Hepatocyte (in vitro differentiated cells): ENCODE results near the gene PLEKHA5. TPM values are rescaled to one million over a fixed set of nuclear protein-coding genes. Genes with fewer than 3 reads are reported as not detected.

Experiments
- DNase-seq: peaks from one replicate; pipeline ENCODE4 v3.0.0-alpha.2; 2016; ENCODE audit warnings: low spot score
- H2AFZ ChIP-seq: fragments of 200-600 bp; sonication (generic); 2 replicates; pipeline ENCODE4 v1.6.0; 2016; ENCODE audit warnings: antibody characterized with exemption, mild to moderate bottlenecking
- H3K27ac ChIP-seq: fragments of 200-600 bp; sonication (generic); 2 replicates; pipeline ENCODE4 v1.5.1; 2016; ENCODE audit warnings: mild to moderate bottlenecking
- H3K27me3 ChIP-seq: fragments of 200-600 bp; sonication (generic); 2 replicates; pipeline ENCODE4 v1.6.1; 2016
- H3K36me3 ChIP-seq: fragments of 200-600 bp; sonication (generic); replicated peaks from 2 replicates; pipeline ENCODE4 v1.5.1; 2016; ENCODE audit warnings: low read depth; ENCODE audit not compliant: insufficient read depth
- H3K4me1 ChIP-seq: fragments of 200-600 bp; sonication (generic); 2 replicates; pipeline ENCODE4 v1.5.1; 2016; ENCODE audit warnings: mild to moderate bottlenecking, moderate library complexity; ENCODE audit not compliant: insufficient read depth
- H3K4me2 ChIP-seq: fragments of 200-600 bp; sonication (generic); 2 replicates; pipeline ENCODE4 v1.6.0; 2016
- H3K4me3 ChIP-seq: fragments of 200-600 bp; sonication (generic); 2 replicates; pipeline ENCODE4 v1.5.1; 2016; ENCODE audit warnings: mild to moderate bottlenecking
- H3K79me2 ChIP-seq: fragments of 200-600 bp; sonication (generic); 2 replicates; pipeline ENCODE4 v1.6.0; 2017; ENCODE audit warnings: mild to moderate bottlenecking
- H3K9me2 ChIP-seq: fragments of 200-600 bp; sonication (generic); replicated peaks from 2 replicates; pipeline ENCODE4 v1.6.0; 2017; ENCODE audit warnings: mild to moderate bottlenecking; ENCODE audit not compliant: insufficient read depth
- H3K9me3 ChIP-seq: fragments of 200-600 bp; sonication (generic); 2 replicates; pipeline ENCODE4 v1.5.1; 2016; ENCODE audit warnings: low read depth, mild to moderate bottlenecking
- H4K20me1 ChIP-seq: fragments of 200-600 bp; sonication (generic); 2 replicates; pipeline ENCODE4 v1.6.0; 2016; ENCODE audit warnings: mild to moderate bottlenecking; ENCODE audit not compliant: insufficient read depth, poor library complexity, severe bottlenecking
- CTCF ChIP-seq: fragments of 200-600 bp; sonication (generic); IDR thresholded peaks from 2 replicates; pipeline ENCODE4 v1.5.1; 2016; ENCODE audit warnings: antibody characterized with exemption, mild to moderate bottlenecking; ENCODE audit not compliant: poor library complexity
- EZH2 ChIP-seq: fragments of 200-600 bp; sonication (generic); IDR thresholded peaks from 2 replicates; pipeline ENCODE4 v1.6.1; 2016; ENCODE audit warnings: antibody characterized with exemption, mild to moderate bottlenecking, borderline replicate concordance
- EZH2phosphoT487 ChIP-seq: fragments of 200-600 bp; sonication (generic); IDR thresholded peaks from one replicate; pipeline ENCODE4 v1.6.1; 2018; ENCODE audit warnings: antibody characterized with exemption, mild to moderate bottlenecking, low read depth, moderate library complexity; ENCODE audit not compliant: unreplicated experiment, severe bottlenecking
- WGBS: methylation state at CpG from one replicate; pipeline ENCODE4 v1.1.6; 2016; ENCODE audit warnings: low lambda C conversion rate; ENCODE audit errors: missing lambda C conversion rate; 5-methylcytosine and 5-hydroxymethylcytosine counted together
- polyA plus RNA-seq: library from polyadenylated mRNA; unstranded; fragments of >200 nt; fragmentation: Nextera tagmentation; extraction: Ambion mirVana; gene quantifications from 2 replicates; pipeline ENCODE4 v1.2.1, GENCODE V29; 2016
- total RNA-seq: library from RNA; depleted of rRNA; stranded (reverse); fragments of >200 nt; gene quantifications from 2 replicates; pipeline ENCODE4 v1.2.3, GENCODE V29; 2014

Gene PLEKHA5
- total and polyA plus RNA-seq, 2 experiments from 2014 or later: 32.2 to 39.6 TPM

GRCh38 chr12:19105463-19105862 is 24.1 kb upstream of the PLEKHA5 start:
- no peak overlapping the region for H3K4me3 ChIP-seq
- no peak for TF ChIP-seq CTCF
- no peak for TF ChIP-seq EZH2phosphoT487
- no peak for TF ChIP-seq EZH2
- DNase-seq: no peak
- no peaks in the 10 kb centered on the region for H3K4me1 ChIP-seq
- H3K27ac ChIP-seq: no peak overlapping the region
- H2AFZ ChIP-seq: no peak overlapping the region
- H3K27me3 ChIP-seq: no peaks in the 10 kb centered on the region
- H3K4me2 ChIP-seq: no peak overlapping the region
- no peaks in the 10 kb centered on the region for H3K36me3 ChIP-seq
- no peaks in the 10 kb centered on the region for H4K20me1 ChIP-seq
- H3K9me3 ChIP-seq: no peaks in the 10 kb centered on the region
- H3K79me2 ChIP-seq: no peaks in the 10 kb centered on the region
- 94% methylated on average over 3 of the region's 3 CpGs for WGBS
- no peaks in the 10 kb centered on the region for H3K9me2 ChIP-seq

- no peak overlapping the region for H3K4me3 ChIP-seq
- H3K36me3 ChIP-seq: no peaks in the 10 kb centered on the region
- 98% methylated on average over 24 of the region's 24 CpGs for WGBS
- H4K20me1 ChIP-seq: no peaks in the 10 kb centered on the region
- no peaks in the 10 kb centered on the region for H3K27me3 ChIP-seq
- DNase-seq: no peak
- no peaks in the 10 kb centered on the region for H3K4me1 ChIP-seq
- H3K27ac ChIP-seq: no peak overlapping the region
- no peaks in the 10 kb centered on the region for H3K9me3 ChIP-seq
- no peak overlapping the region for H2AFZ ChIP-seq
- no peaks in the 10 kb centered on the region for H3K79me2 ChIP-seq
- no peak for TF ChIP-seq EZH2phosphoT487
- no peak for TF ChIP-seq EZH2
- no peak for TF ChIP-seq CTCF
- H3K4me2 ChIP-seq: no peak overlapping the region
- no peaks in the 10 kb centered on the region for H3K9me2 ChIP-seq
These were observed 21.8 kb upstream of the PLEKHA5 start for GRCh38 chr12:19107750-19108149.

GRCh38 chr12:19110221-19110940 is 19.2 kb upstream of the PLEKHA5 start:
- Histone ChIP-seq H3K9me3 (no peaks in the 10 kb centered on the region), H2AFZ (no peak overlapping the region), H3K9me2 (no peaks in the 10 kb centered on the region), H3K27me3 (no peaks in the 10 kb centered on the region), H3K4me2 (no peak overlapping the region), H3K4me3 (no peak overlapping the region), H3K4me1 (no peaks in the 10 kb centered on the region), H3K36me3 (no peaks in the 10 kb centered on the region), H4K20me1 (no peaks in the 10 kb centered on the region), H3K27ac (no peak overlapping the region), H3K79me2 (no peaks in the 10 kb centered on the region)
- TF ChIP-seq EZH2phosphoT487 (no peak), CTCF (no peak), EZH2 (no peak)
- WGBS: 80% methylated on average over 3 of the region's 3 CpGs
- no peak for DNase-seq

GRCh38 chr12:19113464-19113863 is 16.1 kb upstream of the PLEKHA5 start:
- H3K36me3 ChIP-seq: no peaks in the 10 kb centered on the region
- H3K4me3 ChIP-seq: no peak overlapping the region
- no peaks in the 10 kb centered on the region for H3K9me3 ChIP-seq
- no peak overlapping the region for H3K27ac ChIP-seq
- H2AFZ ChIP-seq: no peak overlapping the region
- DNase-seq: no peak
- H3K79me2 ChIP-seq: no peaks in the 10 kb centered on the region
- no peaks in the 10 kb centered on the region for H4K20me1 ChIP-seq
- TF ChIP-seq EZH2phosphoT487 (no peak), EZH2 (no peak), CTCF (no peak)
- H3K4me2 ChIP-seq: no peak overlapping the region
- no peaks in the 10 kb centered on the region for H3K4me1 ChIP-seq
- H3K27me3 ChIP-seq: no peaks in the 10 kb centered on the region
- no peaks in the 10 kb centered on the region for H3K9me2 ChIP-seq
- WGBS: 99% methylated on average over 3 of the region's 3 CpGs
